Stomach (tissue), 4 donors: ENCODE results near the gene ZMAT5.

Source experiments
- POLR2AphosphoS5 ChIP-seq, 3 donors: sonication (generic); formaldehyde crosslinking; IDR thresholded peaks; one replicate each; pipeline ENCODE4 v1.6.1; 2016; ENCODE audit warnings: antibody characterized with exemption in 3 of 3
- TF ChIP-seq, protein P1 (sequence below), 7 experiments: fragments of 450-650 bp in 4 of 7; fragments of 200-600 bp in 3 of 7; sonication (generic) in 3 of 7; IDR thresholded peaks; one replicate each; pipeline ENCODE4 v1.5.1; 2016 to 2019; ENCODE audit warnings: antibody characterized with exemption in 7 of 7, control low read depth in 2 of 7, mild to moderate bottlenecking in 1 of 7

DNA sequence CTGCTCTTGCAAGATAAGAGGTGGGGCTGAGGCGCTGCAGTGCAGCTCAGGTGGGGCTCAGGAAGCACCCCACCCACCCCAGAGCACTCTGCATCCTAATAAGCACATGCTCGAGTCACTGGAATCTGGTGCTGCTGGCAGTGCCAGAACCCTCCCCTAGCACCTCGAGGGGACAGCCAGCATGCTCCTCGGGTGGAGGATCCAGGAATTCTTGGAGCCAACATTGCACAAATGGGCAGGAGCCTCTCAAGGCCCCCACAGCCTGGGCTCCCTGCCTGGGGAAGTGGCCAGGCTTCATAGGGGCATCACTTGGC lies 74.5 kb downstream of the ZMAT5 start:
- TF ChIP-seq POLR2AphosphoS5 (IDR thresholded peaks at IDR 0.05) = no peak
- TF ChIP-seq, protein P1, sequence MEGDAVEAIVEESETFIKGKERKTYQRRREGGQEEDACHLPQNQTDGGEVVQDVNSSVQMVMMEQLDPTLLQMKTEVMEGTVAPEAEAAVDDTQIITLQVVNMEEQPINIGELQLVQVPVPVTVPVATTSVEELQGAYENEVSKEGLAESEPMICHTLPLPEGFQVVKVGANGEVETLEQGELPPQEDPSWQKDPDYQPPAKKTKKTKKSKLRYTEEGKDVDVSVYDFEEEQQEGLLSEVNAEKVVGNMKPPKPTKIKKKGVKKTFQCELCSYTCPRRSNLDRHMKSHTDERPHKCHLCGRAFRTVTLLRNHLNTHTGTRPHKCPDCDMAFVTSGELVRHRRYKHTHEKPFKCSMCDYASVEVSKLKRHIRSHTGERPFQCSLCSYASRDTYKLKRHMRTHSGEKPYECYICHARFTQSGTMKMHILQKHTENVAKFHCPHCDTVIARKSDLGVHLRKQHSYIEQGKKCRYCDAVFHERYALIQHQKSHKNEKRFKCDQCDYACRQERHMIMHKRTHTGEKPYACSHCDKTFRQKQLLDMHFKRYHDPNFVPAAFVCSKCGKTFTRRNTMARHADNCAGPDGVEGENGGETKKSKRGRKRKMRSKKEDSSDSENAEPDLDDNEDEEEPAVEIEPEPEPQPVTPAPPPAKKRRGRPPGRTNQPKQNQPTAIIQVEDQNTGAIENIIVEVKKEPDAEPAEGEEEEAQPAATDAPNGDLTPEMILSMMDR (IDR thresholded peaks at IDR 0.05) = no peak
